GM20000 (cell line): ENCODE data around the gene SLC4A8.

Source experiments
- DNase-seq: peaks from one replicate; pipeline ENCODE4 v3.0.0; 2012; ENCODE audit warnings: low spot score
- TF ChIP-seq, protein P1 (sequence below): IDR thresholded peaks from 2 replicates; pipeline ENCODE4 v1.5.1; 2012; ENCODE audit warnings: mild to moderate bottlenecking, control low read depth; ENCODE audit errors: extremely low read depth, missing control alignments

Gene SLC4A8

DNA sequence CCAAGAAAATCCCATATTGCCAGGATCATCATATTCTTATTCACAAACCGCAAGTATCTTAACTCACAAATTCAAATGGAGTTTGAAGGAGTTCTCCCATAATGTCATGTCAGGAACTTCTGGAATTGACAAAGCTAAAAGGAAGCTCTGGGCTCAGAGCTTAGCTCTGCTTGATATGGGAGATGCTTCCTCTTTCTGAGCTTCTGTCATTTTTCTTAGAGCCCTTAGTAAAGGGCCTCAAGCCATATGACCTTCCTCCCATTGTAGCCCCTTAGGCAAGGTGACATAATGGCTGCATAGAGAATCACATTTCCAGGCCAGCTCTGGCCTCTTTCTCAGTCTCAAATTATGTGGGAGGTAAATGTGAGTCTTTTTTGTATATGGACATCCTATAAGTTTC, 40.9 kb downstream of the SLC4A8 start:
- no peak for DNase-seq
- TF ChIP-seq, protein P1, sequence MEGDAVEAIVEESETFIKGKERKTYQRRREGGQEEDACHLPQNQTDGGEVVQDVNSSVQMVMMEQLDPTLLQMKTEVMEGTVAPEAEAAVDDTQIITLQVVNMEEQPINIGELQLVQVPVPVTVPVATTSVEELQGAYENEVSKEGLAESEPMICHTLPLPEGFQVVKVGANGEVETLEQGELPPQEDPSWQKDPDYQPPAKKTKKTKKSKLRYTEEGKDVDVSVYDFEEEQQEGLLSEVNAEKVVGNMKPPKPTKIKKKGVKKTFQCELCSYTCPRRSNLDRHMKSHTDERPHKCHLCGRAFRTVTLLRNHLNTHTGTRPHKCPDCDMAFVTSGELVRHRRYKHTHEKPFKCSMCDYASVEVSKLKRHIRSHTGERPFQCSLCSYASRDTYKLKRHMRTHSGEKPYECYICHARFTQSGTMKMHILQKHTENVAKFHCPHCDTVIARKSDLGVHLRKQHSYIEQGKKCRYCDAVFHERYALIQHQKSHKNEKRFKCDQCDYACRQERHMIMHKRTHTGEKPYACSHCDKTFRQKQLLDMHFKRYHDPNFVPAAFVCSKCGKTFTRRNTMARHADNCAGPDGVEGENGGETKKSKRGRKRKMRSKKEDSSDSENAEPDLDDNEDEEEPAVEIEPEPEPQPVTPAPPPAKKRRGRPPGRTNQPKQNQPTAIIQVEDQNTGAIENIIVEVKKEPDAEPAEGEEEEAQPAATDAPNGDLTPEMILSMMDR = no peak

GRCh38 chr12:51470116-51470515, 45.5 kb downstream of the SLC4A8 start:
- DNase-seq = no peak

DNA sequence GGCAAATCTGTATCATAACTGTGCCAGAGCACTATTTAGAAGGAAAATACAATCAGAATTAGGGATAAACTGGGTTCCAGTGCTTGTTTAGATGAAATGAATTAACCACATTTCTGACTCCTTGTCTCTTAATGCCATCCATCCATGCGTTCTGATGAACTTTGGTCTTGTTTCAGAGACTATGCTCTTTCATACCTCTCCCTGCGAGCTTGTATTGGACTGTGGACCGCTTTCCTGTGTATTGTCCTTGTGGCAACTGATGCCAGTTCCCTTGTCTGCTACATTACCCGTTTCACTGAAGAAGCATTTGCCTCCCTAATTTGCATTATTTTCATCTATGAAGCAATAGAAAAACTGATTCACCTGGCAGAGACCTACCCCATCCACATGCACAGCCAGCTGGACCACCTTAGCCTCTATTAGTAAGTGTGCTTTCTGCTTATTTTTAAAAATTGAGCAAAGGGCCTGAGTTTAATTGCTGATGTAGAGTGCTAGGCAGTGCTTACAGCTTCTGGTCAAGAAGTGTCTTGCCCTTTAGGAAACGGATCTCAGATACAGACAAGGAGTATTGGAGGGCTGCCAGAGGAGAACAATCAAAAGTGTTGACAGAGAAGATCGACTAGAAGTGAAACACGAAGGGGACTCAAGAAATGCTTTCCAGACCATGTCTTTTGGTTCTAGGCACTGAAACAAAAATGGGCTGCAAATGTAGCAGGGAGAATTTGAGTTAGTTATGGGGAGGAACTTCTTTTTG, 46.7 kb downstream of the SLC4A8 start:
- TF ChIP-seq, protein P1 = no peak
- no peak for DNase-seq

More at GRCh38 chr12:51470116-51470515, 45.5 kb downstream of the SLC4A8 start:
- TF ChIP-seq, protein P1 = no peak

GRCh38 chr12:51472984-51473383, 48.4 kb downstream of the SLC4A8 start:
- DNase-seq = no peak
- TF ChIP-seq, protein P1 = no peak

- no peak for DNase-seq
- TF ChIP-seq, protein P1 = no peak
Observed at GRCh38 chr12:51473947-51474346, 49.3 kb downstream of the SLC4A8 start.

GRCh38 chr12:51475543-51475942, 50.9 kb downstream of the SLC4A8 start:
- TF ChIP-seq, protein P1 = no peak
- DNase-seq = no peak

DNA sequence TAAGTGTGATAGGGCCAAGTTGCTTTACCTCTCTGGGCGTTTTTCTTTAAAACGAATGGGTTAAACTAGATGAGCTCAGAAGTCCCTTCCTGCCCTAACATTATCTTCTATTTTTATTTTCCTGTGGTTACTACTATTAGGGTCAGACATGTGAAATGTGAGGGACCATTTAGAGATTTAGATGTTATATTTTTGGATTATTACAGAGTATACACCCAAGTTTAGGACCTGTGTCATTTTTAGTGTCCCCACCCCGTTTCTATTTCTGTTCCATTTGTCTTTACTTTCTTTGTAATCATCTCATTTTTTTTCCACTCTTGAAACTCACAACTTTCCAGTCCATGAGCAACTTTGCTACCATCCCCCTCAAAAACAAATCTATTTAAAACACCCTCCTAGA, 56.3 kb downstream of the SLC4A8 start:
- peak; percentile 53 for DNase-seq
- TF ChIP-seq, protein P1 = no peak
